Adrenal gland (tissue), 5 donors: ENCODE data around the gene HRC.

Experiments
- POLR2A ChIP-seq, 2 donors: fragments of 450-650 bp; IDR thresholded peaks; one replicate each; pipeline ENCODE4 v1.6.1; 2017; ENCODE audit warnings: antibody characterized with exemption in 2 of 2, mild to moderate bottlenecking in 2 of 2, moderate library complexity in 1 of 2
- TF ChIP-seq, protein P1 (sequence below), 6 experiments: fragments of 450-650 bp in 4 of 6; fragments of 200-600 bp in 2 of 6; sonication (generic) in 1 of 6; IDR thresholded peaks; 1 replicate in 5 of 6; 2 replicates in 1 of 6; pipeline versions ENCODE4 v1.5.1 to v1.8.0; 2016 to 2021; ENCODE audit warnings: antibody characterized with exemption in 6 of 6, mild to moderate bottlenecking in 2 of 6, moderate library complexity in 1 of 6
- donor health status: DM: no; HTN: no; CAD: no.

DNA sequence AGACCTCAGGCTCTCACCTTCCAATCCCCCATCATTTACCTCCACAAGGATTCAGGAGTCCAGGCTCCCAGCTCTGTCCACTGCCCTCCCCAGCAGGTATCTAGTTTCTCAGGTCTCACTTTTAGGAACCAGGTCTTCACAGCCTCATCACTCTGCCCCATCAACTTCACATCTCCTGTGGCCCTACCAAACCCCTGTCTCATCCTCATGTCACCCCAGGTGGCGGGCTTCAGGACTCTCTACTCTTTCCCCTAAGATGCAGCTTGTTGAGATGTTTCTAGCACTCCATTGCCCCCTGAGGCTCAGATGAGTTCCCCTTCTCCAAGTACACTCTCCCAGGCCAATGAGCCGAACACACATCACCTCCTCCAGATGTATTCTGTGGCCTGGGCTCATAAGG, 34.3 kb downstream of the HRC start:
- TF ChIP-seq POLR2A (IDR thresholded peaks at IDR 0.05): no peak
- TF ChIP-seq, protein P1, sequence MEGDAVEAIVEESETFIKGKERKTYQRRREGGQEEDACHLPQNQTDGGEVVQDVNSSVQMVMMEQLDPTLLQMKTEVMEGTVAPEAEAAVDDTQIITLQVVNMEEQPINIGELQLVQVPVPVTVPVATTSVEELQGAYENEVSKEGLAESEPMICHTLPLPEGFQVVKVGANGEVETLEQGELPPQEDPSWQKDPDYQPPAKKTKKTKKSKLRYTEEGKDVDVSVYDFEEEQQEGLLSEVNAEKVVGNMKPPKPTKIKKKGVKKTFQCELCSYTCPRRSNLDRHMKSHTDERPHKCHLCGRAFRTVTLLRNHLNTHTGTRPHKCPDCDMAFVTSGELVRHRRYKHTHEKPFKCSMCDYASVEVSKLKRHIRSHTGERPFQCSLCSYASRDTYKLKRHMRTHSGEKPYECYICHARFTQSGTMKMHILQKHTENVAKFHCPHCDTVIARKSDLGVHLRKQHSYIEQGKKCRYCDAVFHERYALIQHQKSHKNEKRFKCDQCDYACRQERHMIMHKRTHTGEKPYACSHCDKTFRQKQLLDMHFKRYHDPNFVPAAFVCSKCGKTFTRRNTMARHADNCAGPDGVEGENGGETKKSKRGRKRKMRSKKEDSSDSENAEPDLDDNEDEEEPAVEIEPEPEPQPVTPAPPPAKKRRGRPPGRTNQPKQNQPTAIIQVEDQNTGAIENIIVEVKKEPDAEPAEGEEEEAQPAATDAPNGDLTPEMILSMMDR (IDR thresholded peaks at IDR 0.05): no peak
